Measurements from ENCODE around the gene COMMD3. TPM values are rescaled to one million over a fixed set of nuclear protein-coding genes. Genes with fewer than 3 reads are reported as not detected.
A peak's percentile ranks its signal among the peaks of the same experiment; 100 is the strongest.

The COMMD3 gene
- total RNA-seq, 1 donor from 2014 or later: 92.4 TPM

- Histone ChIP-seq H3K27me3 (ENCODE audit: control insufficient read depth, insufficient read depth, low read length) (no peaks in the 10 kb centered on the region), H3K36me3 (ENCODE audit: control insufficient read depth, insufficient read depth, low read length) (no peaks in the 10 kb centered on the region), H3K4me3 (ENCODE audit: low read depth, low read length) (no peak overlapping the region)
- TF ChIP-seq, protein P1, sequence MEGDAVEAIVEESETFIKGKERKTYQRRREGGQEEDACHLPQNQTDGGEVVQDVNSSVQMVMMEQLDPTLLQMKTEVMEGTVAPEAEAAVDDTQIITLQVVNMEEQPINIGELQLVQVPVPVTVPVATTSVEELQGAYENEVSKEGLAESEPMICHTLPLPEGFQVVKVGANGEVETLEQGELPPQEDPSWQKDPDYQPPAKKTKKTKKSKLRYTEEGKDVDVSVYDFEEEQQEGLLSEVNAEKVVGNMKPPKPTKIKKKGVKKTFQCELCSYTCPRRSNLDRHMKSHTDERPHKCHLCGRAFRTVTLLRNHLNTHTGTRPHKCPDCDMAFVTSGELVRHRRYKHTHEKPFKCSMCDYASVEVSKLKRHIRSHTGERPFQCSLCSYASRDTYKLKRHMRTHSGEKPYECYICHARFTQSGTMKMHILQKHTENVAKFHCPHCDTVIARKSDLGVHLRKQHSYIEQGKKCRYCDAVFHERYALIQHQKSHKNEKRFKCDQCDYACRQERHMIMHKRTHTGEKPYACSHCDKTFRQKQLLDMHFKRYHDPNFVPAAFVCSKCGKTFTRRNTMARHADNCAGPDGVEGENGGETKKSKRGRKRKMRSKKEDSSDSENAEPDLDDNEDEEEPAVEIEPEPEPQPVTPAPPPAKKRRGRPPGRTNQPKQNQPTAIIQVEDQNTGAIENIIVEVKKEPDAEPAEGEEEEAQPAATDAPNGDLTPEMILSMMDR (IDR thresholded peaks at IDR 0.05; ENCODE audit: insufficient read depth, low read length, poor library complexity, severe bottlenecking): no peak
- no peak for DNase-seq (ENCODE audit: low read depth)
These were observed 51.3 kb downstream of the COMMD3 start for GRCh38 chr10:22367471-22367870.

GRCh38 chr10:22368402-22368801 lies 52.2 kb downstream of the COMMD3 start:
- no peak for DNase-seq (ENCODE audit: low read depth)
- no peak overlapping the region for H3K4me3 ChIP-seq (ENCODE audit: low read depth, low read length)
- TF ChIP-seq, protein P1 (IDR thresholded peaks at IDR 0.05; ENCODE audit: insufficient read depth, low read length, poor library complexity, severe bottlenecking): no peak
- no peaks in the 10 kb centered on the region for H3K27me3 ChIP-seq (ENCODE audit: control insufficient read depth, insufficient read depth, low read length)
- H3K36me3 ChIP-seq (ENCODE audit: control insufficient read depth, insufficient read depth, low read length): no peaks in the 10 kb centered on the region

GRCh38 chr10:22368981-22369380 lies 52.8 kb downstream of the COMMD3 start:
- no peak for DNase-seq (ENCODE audit: low read depth)
- no peaks in the 10 kb centered on the region for H3K36me3 ChIP-seq (ENCODE audit: control insufficient read depth, insufficient read depth, low read length)
- TF ChIP-seq, protein P1 (IDR thresholded peaks at IDR 0.05; ENCODE audit: insufficient read depth, low read length, poor library complexity, severe bottlenecking): no peak

GRCh38 chr10:22369434-22370072 lies 53.4 kb downstream of the COMMD3 start:
- H3K36me3 ChIP-seq (ENCODE audit: control insufficient read depth, insufficient read depth, low read length): no peaks in the 10 kb centered on the region
- peak; percentile 10 for DNase-seq (ENCODE audit: low read depth)
- H3K27me3 ChIP-seq (ENCODE audit: control insufficient read depth, insufficient read depth, low read length): no peaks in the 10 kb centered on the region
- TF ChIP-seq, protein P1 (IDR thresholded peaks at IDR 0.05; ENCODE audit: insufficient read depth, low read length, poor library complexity, severe bottlenecking): no peak
- no peak overlapping the region for H3K4me3 ChIP-seq (ENCODE audit: low read depth, low read length)

More at GRCh38 chr10:22368981-22369380, 52.8 kb downstream of the COMMD3 start:
- Histone ChIP-seq H3K4me3 (ENCODE audit: low read depth, low read length) (no peak overlapping the region), H3K27me3 (ENCODE audit: control insufficient read depth, insufficient read depth, low read length) (no peaks in the 10 kb centered on the region)

Other genes starting within 250 kb of the COMMD3 start
- gene EBLN1, start 98.4 kb upstream of the COMMD3 start, total RNA-seq: not detected in 2 replicates
- gene BMI1, start 4.7 kb downstream of the COMMD3 start, total RNA-seq: 54.6 and 60.5 TPM in 2 replicates
- 0.79 and 1.2 TPM in 2 replicates for gene SPAG6, start 29.1 kb downstream of the COMMD3 start, total RNA-seq

All from kidney epithelial cell (primary cell).